Kidney (tissue), 14 donors: ENCODE results near the gene GPC5. TPM values are rescaled to one million over a fixed set of nuclear protein-coding genes. Genes with fewer than 3 reads are reported as not detected.

Source experiments
- DNase-seq, 5 donors: peaks; one replicate each; pipeline ENCODE4 v3.0.0-alpha.2; 2013 to 2020
- FAIRE-seq: peaks from 2 replicates; lab custom pipeline; 2012; peaks lifted over from hg19 to GRCh38; lab: Jason Lieb, UNC
- H3K27ac ChIP-seq, 2 donors: one replicate each; pipeline ENCODE4 v1.7.0; 2013; ENCODE audit warnings: low read depth in 2 of 2, low read length in 2 of 2, inconsistent platforms in 1 of 2
- H3K27me3 ChIP-seq: one replicate; pipeline ENCODE4 v1.7.1; 2013; ENCODE audit warnings: low read length, inconsistent platforms; ENCODE audit not compliant: control insufficient read depth, insufficient read depth
- H3K36me3 ChIP-seq, 3 donors: one replicate each; pipeline versions ENCODE4 v1.7.0 to v1.7.1; 2013; ENCODE audit warnings: low read length in 3 of 3, control low read depth in 1 of 3, inconsistent platforms in 1 of 3; ENCODE audit not compliant: insufficient read depth in 3 of 3, control insufficient read depth in 2 of 3
- H3K4me1 ChIP-seq, 3 donors: one replicate each; pipeline versions ENCODE4 v1.7.0 to v1.7.1; 2013; ENCODE audit warnings: low read length in 3 of 3, inconsistent platforms in 1 of 3, low read depth in 1 of 3; ENCODE audit not compliant: control insufficient read depth in 2 of 3, insufficient read depth in 2 of 3
- H3K4me3 ChIP-seq, 3 donors: one replicate each; pipeline versions ENCODE4 v1.7.0 to v1.8.1; 2013; ENCODE audit warnings: low read length in 3 of 3, control low read depth in 1 of 3, inconsistent platforms in 1 of 3
- H3K9ac ChIP-seq, 3 donors: one replicate each; pipeline versions ENCODE4 v1.7.0 to v1.7.1; 2013; ENCODE audit warnings: low read length in 3 of 3, control low read depth in 1 of 3, inconsistent platforms in 1 of 3
- H3K9me3 ChIP-seq, 3 donors: one replicate each; pipeline versions ENCODE4 v1.7.0 to v1.7.1; 2013; ENCODE audit warnings: low read length in 3 of 3, control low read depth in 1 of 3, inconsistent platforms in 1 of 3; ENCODE audit not compliant: control insufficient read depth in 2 of 3, insufficient read depth in 1 of 3
- CTCF ChIP-seq: IDR thresholded peaks from 3 replicates; pipeline ENCODE4 v1.5.1; 2012; ENCODE audit warnings: mild to moderate bottlenecking, moderate library complexity, borderline replicate concordance; ENCODE audit not compliant: insufficient read depth; ENCODE audit errors: extremely low read depth
- intact Hi-C: fragments of 100-400 bp; cut with DNase I; formaldehyde crosslinking; loops from one replicate; pipeline ENCODE4 v1.11.1; 2022
- polyA plus RNA-seq: library from polyadenylated mRNA; stranded (reverse); fragments of 350-450 nt; fragmentation: Illumina TruSeq; extraction: RNeasy Lipid Tissue Mini Kit (QIAGEN cat#74804); gene quantifications from one replicate; pipeline ENCODE4 v1.2.3, GENCODE V29; 2014; ENCODE audit warnings: low read depth, low replicate concordance; ENCODE audit not compliant: insufficient read depth
- total RNA-seq: library from RNA; stranded (reverse); fragmentation: NEBNext Ultra II Directional; extraction: Animal tissue kit (Norgen Biotek cat#: 25700); gene quantifications from one replicate; pipeline ENCODE4 v1.2.1, GENCODE V29; 2021
- donor health status: control.
- donor health status: control.
- donor health status: control.
- donor health status: control.
- donor health status: control.
- donor health status: DM: yes; HTN: yes; CAD: no.
- donor health status: Normal renal cell carcinoma (clear cell type).

Gene GPC5
- total and polyA plus RNA-seq, 2 donors from 2014 or later: 0.47 to 6.8 TPM

DNA sequence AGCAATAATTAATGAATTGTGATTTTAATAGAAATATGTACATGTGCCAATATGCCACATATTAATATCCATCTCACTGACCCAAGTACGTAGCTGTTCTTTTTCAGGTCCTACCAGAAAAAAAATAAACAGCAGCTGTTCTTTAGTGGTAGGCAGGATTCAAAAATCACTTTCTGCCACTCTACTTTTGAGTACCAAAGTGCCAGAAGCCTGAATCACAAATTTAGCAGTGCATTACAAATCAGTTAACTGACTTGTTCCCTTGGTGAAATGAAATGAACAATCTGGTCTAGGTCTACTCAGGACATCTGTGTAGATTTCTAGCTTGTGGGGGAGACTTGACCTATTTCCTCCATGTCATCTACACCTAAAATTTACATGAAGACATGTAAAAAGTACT lies 1052.6 kb downstream of the GPC5 start:
- Histone ChIP-seq H3K4me3 (no peak overlapping the region), H3K36me3 (no peaks in the 10 kb centered on the region), H3K4me1 (no peaks in the 10 kb centered on the region), H3K9ac (no peak overlapping the region), H3K27ac (no peak overlapping the region), H3K9me3 (no peaks in the 10 kb centered on the region), H3K27me3 (no peaks in the 10 kb centered on the region)
- DNase-seq (no peak), FAIRE-seq (no peak)
- intact Hi-C loops: no loop called here
- no peak for TF ChIP-seq CTCF

DNA sequence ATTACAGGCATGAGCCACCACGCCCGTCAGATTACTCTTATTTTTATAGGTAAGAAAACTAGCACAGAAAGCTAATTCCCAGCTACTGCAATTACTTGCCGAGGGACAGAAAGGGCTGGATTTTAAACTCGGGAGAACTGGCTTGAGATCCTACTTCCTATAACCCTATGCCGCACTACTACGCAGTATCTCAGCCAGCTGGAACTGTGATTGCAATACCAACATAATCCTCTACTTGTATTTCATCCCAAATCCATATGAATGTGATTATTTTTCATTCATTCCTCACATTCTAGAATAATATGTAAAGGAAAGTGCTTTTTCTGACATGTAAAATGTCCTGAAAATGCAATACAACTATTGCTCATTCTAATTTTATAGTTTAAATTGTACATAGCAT lies 1054.4 kb downstream of the GPC5 start:
- no peaks in the 10 kb centered on the region for H3K36me3 ChIP-seq
- intact Hi-C loops: no loop called here
- H3K27me3 ChIP-seq: no peaks in the 10 kb centered on the region
- H3K9ac ChIP-seq: no peak overlapping the region
- no peaks in the 10 kb centered on the region for H3K9me3 ChIP-seq
- FAIRE-seq: no peak
- H3K27ac ChIP-seq: no peak overlapping the region
- no peak for TF ChIP-seq CTCF
- H3K4me1 ChIP-seq: no peaks in the 10 kb centered on the region
- no peak for DNase-seq
- H3K4me3 ChIP-seq: no peak overlapping the region

GRCh38 chr13:92459306-92459705 lies 1060.9 kb downstream of the GPC5 start:
- H3K4me3 ChIP-seq: no peak overlapping the region
- DNase-seq (no peak), FAIRE-seq (no peak)
- no peak overlapping the region for H3K27ac ChIP-seq
- H3K4me1 ChIP-seq: no peaks in the 10 kb centered on the region
- no peak for TF ChIP-seq CTCF
- H3K9me3 ChIP-seq: no peaks in the 10 kb centered on the region
- H3K27me3 ChIP-seq: no peaks in the 10 kb centered on the region
- no peaks in the 10 kb centered on the region for H3K36me3 ChIP-seq
- H3K9ac ChIP-seq: no peak overlapping the region
- intact Hi-C loops: no loop called here

- Histone ChIP-seq H3K27ac (no peak overlapping the region), H3K27me3 (no peaks in the 10 kb centered on the region), H3K36me3 (no peaks in the 10 kb centered on the region), H3K4me1 (no peaks in the 10 kb centered on the region), H3K9ac (no peak overlapping the region), H3K9me3 (no peaks in the 10 kb centered on the region), H3K4me3 (no peak overlapping the region)
- DNase-seq (no peak), FAIRE-seq (no peak)
- TF ChIP-seq CTCF: no peak
- intact Hi-C loops: no loop called here
Measured at GRCh38 chr13:92460479-92460878, 1062.1 kb downstream of the GPC5 start.
